Suppressor macrophage treated with lipopolysaccharide for 4 hours (primary cell): ENCODE results near the gene SACS.
"Not testable (repeated sequence)": the region's sequence is repeated elsewhere in the genome, so short reads cannot be mapped to it uniquely, and the experiment has no call there.

Source experiments
- DNase-seq: peaks from one replicate; pipeline ENCODE4 v3.0.0-alpha.2; 2020

Gene SACS

DNA sequence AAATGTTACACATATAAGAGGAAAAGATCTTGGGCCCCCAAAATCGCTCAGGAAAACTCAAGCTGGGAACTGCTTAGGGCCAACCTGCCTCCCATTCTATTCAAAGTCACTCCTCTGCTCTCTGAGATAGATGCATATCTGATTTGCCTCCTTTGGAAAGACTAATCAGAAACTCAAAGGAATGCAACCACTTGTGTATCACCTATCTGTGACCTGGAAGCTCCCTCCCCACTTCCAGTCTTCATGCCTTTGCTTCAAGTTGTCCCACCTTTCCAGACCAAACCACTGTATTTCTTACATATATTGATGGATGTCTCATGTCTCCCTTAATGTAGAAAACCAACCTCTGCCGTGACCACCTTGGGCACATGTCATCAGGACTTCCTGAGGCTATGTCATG, 32.3 kb downstream of the SACS start:
- not testable (repeated sequence) for DNase-seq

- no peak for DNase-seq
Observed at GRCh38 chr13:23399347-23399746, 34.2 kb downstream of the SACS start.

- no peak for DNase-seq
Observed at GRCh38 chr13:23394821-23395220, 38.7 kb downstream of the SACS start.

DNA sequence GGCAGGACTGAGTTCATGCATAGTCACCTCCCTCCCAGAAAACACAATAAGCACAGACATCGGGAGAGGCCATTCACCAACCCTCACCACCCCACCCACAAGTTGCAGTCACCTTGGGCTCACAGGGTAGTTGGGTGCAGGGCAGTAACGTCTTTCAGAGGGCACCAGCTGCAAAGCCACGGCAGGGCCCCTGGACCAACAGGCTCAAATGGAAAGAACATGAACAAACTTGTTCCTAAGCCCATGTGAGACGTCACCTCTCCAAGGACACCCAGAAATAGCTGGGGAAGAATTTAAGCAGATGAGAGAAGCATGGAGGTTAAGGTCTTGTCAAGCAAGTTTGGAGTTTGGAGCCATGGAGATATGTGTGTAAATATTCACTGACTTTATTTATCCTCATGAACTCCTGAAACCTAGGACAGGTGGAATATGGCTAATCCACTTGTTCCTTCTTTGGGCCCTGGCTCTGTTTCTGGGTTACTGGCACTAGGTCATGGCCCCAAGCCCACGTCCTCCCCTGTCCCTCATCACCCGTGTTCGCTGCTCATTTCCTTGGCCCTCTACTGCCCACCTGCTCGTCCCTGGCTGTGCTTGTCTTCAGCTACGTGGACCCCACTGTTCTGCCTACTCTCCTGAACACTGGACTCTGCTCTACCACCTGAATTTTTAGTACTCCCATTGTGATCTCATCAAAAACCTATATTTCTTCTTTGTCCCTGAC, 40.4 kb downstream of the SACS start:
- no peak for DNase-seq

- no peak for DNase-seq
Observed at GRCh38 chr13:23392313-23392712, 41.2 kb downstream of the SACS start.

- no peak for DNase-seq
Observed at GRCh38 chr13:23391752-23392151, 41.8 kb downstream of the SACS start.

- DNase-seq = no peak
Observed at GRCh38 chr13:23386533-23386932, 47.0 kb downstream of the SACS start.

GRCh38 chr13:23385931-23386330, 47.6 kb downstream of the SACS start:
- no peak for DNase-seq

DNA sequence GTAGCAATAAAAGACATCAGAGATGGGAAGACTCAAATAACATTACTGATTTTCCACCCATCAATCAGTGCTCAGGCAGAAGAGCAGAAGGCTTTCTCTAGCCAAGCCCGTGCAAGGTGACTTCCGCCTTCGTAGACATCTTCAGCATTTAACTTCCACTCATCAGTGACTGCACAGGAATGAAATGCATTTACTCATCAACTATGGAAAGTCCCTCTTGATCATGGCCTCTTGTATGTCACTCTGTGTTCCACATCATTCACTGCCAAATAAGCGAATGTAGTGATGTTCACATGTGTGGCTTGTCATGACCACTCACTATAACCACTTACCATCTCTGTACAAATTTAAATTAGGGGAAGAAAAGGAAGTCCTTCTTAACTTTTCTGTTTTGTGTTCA, 49.4 kb downstream of the SACS start:
- peak; percentile 39 for DNase-seq

- DNase-seq = no peak
Observed at GRCh38 chr13:23383151-23383550, 50.4 kb downstream of the SACS start.

GRCh38 chr13:23381866-23382265, 51.6 kb downstream of the SACS start:
- no peak for DNase-seq

- DNase-seq = no peak
Observed at GRCh38 chr13:23380534-23380933, 53.0 kb downstream of the SACS start.

DNA sequence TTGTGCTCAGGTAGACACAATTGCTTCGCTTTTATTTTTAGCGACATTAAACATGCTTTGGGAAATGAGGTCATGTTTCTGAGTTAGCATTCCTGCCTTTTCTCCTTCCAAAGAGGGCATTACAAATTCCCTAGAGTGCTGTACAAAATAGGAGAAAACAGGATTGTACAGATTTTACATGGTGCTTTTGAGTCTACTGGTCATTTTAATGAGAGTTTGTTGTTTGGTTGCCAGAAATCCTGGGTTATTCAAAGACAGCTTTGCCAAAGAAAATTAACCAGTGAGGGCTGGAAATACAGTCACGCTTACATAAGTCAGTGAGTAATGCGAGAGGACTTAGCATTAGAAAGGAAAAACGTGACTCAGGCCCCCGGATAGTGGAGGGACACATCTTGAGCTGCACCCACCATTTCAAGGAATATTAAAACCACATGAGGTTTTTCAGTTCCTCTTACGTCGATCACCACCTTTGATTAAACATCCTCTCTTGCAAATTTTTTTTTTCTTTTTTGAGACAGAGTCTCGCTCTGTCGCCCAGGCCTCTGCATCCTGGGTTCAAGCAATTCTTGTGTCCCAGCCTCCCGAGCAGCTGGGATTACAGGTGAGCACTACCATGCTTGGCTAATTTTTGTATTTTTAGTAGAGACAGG, 55.4 kb downstream of the SACS start:
- DNase-seq = peak; percentile 78

- DNase-seq = no peak
Observed at GRCh38 chr13:23377579-23377978, 55.9 kb downstream of the SACS start.

DNA sequence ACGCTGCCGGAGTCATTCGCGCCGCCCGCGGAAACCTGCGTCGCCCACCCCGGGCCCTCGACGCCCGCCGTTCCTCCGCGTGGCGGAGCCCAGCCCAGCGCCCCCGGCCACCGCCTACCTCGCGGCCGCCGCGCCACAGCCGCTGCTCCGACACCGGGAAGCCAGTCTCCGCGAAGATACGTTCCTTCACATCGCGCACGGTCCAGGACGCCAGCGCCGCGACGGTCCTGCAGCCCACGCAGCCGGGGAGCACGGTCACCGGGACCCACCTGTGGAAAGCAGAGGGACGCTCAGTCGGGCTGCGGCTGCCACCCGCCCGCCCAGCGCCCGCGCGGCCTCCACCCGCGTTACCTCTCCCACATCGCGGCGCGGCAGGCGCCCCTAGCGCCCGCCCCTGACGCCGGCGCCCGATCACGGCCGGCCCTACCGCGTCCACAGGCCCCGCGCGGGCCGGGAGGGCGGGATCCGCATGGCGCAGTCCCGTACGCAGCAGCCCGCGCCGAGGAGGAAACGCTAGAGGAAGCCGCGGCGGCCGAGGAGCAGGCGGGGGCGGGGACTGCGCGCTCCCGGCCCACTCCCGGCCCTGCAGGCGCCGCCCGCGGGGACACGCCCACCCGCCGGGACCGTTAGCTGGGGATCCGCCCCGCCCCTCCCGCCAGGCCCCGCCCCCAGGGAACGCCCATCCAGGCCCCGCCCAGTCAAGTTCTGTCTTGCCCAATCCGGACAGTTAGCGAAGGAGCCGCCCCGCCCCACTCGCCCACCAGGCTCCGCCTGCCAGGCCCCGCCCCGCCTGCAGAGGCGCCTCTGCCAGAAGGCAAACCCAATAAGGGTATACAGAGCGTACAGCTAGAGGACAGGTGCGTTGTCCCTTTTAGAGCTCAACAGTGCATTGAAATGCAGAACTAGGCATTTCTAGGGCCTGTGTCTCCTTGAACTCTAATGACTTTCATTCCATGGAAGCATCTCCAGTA, 58.2 kb downstream of the SACS start:
- peak; percentile 97 for DNase-seq

- peak; percentile 52 for DNase-seq
Observed at GRCh38 chr13:23372264-23372906, 61.1 kb downstream of the SACS start.

- DNase-seq = no peak
Observed at GRCh38 chr13:23367907-23368306, 65.6 kb downstream of the SACS start.

GRCh38 chr13:23365652-23366051, 67.8 kb downstream of the SACS start:
- no peak for DNase-seq

DNA sequence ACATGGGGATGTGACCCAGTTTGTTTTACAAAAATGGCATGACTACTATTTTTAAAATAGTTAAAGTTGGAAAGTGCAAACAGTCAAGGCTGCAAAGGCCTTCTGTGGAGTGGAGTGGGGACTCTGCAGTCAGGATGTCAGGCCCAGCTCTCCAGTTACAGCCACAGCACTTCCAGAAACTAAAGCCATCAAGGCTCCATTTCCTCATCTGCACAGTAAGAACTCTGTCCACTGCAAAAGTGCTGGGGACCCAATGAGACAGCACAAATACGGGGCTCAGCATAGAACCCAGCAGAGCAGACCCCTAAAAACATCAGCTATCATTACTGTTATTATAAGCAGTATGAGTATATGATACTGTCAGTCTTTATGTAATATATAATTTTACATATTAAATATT, 73.6 kb downstream of the SACS start:
- no peak for DNase-seq

- DNase-seq = no peak
Observed at GRCh38 chr13:23357349-23357748, 76.2 kb downstream of the SACS start.

GRCh38 chr13:23356368-23356767, 77.1 kb downstream of the SACS start:
- DNase-seq = no peak

DNA sequence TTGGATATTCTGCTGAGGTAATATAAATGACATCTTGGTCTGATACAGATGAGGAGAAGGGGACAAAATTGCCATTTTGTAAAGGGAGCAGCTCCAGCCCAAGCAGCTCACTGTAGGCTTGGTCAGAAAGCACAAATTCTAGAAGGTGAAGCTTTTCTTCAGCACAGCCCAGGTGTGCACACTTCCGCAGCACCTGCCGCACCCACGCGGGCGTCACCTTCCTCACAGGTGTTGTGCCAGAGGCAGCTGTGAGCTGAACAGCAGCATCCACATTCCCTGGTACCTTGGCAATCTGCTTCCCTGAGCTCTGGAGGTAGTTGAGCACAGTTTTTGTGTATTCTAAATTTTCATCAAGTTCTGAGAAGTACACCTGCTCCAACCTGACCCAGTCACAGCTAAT, 79.0 kb downstream of the SACS start:
- no peak for DNase-seq

DNA sequence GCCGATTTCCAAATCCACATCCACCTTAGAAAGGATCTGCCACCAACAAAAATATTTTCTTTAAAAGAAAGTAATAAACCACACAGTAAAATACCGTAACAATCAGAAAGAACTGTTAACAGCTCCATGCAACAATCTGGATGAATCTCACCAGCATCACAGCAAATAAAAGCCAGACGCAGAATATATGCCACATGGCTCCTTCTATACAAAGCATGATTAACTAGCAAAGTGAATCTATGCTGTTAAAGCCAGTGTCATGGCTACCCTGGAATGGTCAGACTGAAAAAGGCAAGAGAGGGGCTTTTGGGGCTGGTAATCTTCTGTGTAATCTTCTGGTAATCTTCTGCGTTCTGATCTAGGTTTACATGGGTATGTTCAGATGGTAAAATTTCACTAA, 81.3 kb downstream of the SACS start:
- DNase-seq = no peak
